Gastrocnemius medialis (tissue), 4 donors: ENCODE data around the gene OSCP1. TPM values are rescaled to one million over a fixed set of nuclear protein-coding genes. Genes with fewer than 3 reads are reported as not detected.
A peak's percentile ranks its signal among the peaks of the same experiment; 100 is the strongest.

Experiments
- ATAC-seq, 2 donors: fragments of 150-250 bp; one replicate each; pipeline ENCODE4 v1.9.1; 2016
- DNase-seq, 2 donors: peaks; one replicate each; pipeline ENCODE4 v3.0.0-alpha.2; 2019
- H3K27ac ChIP-seq, 4 donors: fragments of 200-600 bp; sonication (generic); 1 replicate in 1 of 4; 2 replicates in 3 of 4; pipeline ENCODE4 v1.5.1; 2016 to 2018; ENCODE audit warnings: mild to moderate bottlenecking in 2 of 4, moderate library complexity in 1 of 4
- H3K27me3 ChIP-seq, 3 donors: fragments of 200-600 bp; sonication (generic) in 2 of 3; 1 replicate in 1 of 3; 2 replicates in 2 of 3; pipeline versions ENCODE4 v1.5.1 to v1.6.0; 2016 to 2019; ENCODE audit warnings: mild to moderate bottlenecking in 1 of 3, moderate library complexity in 1 of 3
- H3K36me3 ChIP-seq, 2 donors: fragments of 200-600 bp; sonication (generic) in 1 of 2; one replicate each; pipeline ENCODE4 v1.5.1; 2017 to 2018
- H3K4me1 ChIP-seq, 2 donors: fragments of 200-600 bp; sonication (generic) in 1 of 2; one replicate each; pipeline ENCODE4 v1.5.1; 2016 to 2017; ENCODE audit warnings: mild to moderate bottlenecking in 2 of 2
- H3K4me3 ChIP-seq, 4 donors: fragments of 200-600 bp; sonication (generic) in 3 of 4; 1 replicate in 1 of 4; 2 replicates in 3 of 4; pipeline ENCODE4 v1.5.1; 2016 to 2019; ENCODE audit warnings: mild to moderate bottlenecking in 2 of 4
- H3K9me3 ChIP-seq, 3 donors: fragments of 200-600 bp; sonication (generic) in 2 of 3; 1 replicate in 1 of 3; 2 replicates in 2 of 3; pipeline ENCODE4 v1.5.1; 2016 to 2019
- POLR2A ChIP-seq, 2 donors: fragments of 450-650 bp; IDR thresholded peaks; one replicate each; pipeline ENCODE4 v1.6.1; 2017; ENCODE audit warnings: antibody characterized with exemption in 2 of 2, mild to moderate bottlenecking in 2 of 2, moderate library complexity in 2 of 2
- in situ Hi-C, 4 donors: fragments of 200-750 bp; cut with MboI; loops; one replicate each; pipeline versions ENCODE4 v1.15.0 to v1.8.0; 2017; ENCODE audit warnings: low sequenced_read_pairs in 4 of 4
- intact Hi-C: fragments of 100-400 bp; cut with DNase I; formaldehyde crosslinking; loops from one replicate; pipeline ENCODE4 v1.15.1; 2023; ENCODE audit warnings: low total_unique reads
- total RNA-seq, 4 donors: library from RNA; depleted of rRNA; stranded (reverse); fragments of >200 nt; gene quantifications; one replicate each; pipeline versions ENCODE4 v1.1.0 to v1.2.3, GENCODE V29; 2016
- TF ChIP-seq, protein P1 (sequence below), 5 experiments: fragments of 450-650 bp in 3 of 5; fragments of 200-600 bp in 2 of 5; sonication (generic) in 2 of 5; IDR thresholded peaks in 4 of 5; conservative IDR thresholded peaks in 1 of 5; 1 replicate in 4 of 5; 2 replicates in 1 of 5; pipeline ENCODE4 v1.5.1; 2016 to 2019; ENCODE audit warnings: antibody characterized with exemption in 5 of 5, mild to moderate bottlenecking in 3 of 5, moderate library complexity in 3 of 5

Gene OSCP1
- total RNA-seq, 4 donors from 2014 or later = 3.3 to 6.7 (median 4.7) TPM

DNA sequence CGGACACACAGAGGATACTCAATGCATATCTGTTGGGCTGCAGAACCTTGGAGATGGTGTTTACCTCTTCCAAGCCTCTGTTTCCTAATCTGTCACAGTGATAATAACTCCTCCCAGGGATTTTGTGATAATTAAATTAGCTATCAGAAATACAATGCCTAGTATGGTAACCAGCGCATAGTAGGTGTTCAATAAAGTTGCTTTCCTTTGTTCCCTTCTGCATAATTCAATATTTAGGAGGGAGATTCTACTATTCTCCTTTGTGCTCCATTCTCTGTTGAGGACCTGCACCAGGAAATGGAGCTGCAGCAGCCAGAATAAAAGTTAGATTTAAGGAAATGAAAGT lies 35.8 kb upstream of the OSCP1 start:
- TF ChIP-seq, protein P1, sequence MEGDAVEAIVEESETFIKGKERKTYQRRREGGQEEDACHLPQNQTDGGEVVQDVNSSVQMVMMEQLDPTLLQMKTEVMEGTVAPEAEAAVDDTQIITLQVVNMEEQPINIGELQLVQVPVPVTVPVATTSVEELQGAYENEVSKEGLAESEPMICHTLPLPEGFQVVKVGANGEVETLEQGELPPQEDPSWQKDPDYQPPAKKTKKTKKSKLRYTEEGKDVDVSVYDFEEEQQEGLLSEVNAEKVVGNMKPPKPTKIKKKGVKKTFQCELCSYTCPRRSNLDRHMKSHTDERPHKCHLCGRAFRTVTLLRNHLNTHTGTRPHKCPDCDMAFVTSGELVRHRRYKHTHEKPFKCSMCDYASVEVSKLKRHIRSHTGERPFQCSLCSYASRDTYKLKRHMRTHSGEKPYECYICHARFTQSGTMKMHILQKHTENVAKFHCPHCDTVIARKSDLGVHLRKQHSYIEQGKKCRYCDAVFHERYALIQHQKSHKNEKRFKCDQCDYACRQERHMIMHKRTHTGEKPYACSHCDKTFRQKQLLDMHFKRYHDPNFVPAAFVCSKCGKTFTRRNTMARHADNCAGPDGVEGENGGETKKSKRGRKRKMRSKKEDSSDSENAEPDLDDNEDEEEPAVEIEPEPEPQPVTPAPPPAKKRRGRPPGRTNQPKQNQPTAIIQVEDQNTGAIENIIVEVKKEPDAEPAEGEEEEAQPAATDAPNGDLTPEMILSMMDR (IDR thresholded peaks at IDR 0.05 in 4 of 5, conservative IDR thresholded peaks at IDR 0.05 in 1 of 5) = no peak
- TF ChIP-seq POLR2A (IDR thresholded peaks at IDR 0.05) = no peak
- peaks cover 0 to 4% (median 0%) of the 10 kb centered on the region in 3 donors for H3K27me3 ChIP-seq
- intact Hi-C loops = no loop called here
- no peak overlapping the region for H3K4me3 ChIP-seq
- in situ Hi-C loops = no loop called here
- ATAC-seq (no peak), DNase-seq (no peak)
- H3K36me3 ChIP-seq = no peaks in the 10 kb centered on the region
- H3K4me1 ChIP-seq = no peaks in the 10 kb centered on the region
- no peaks in the 10 kb centered on the region for H3K9me3 ChIP-seq
- no peak overlapping the region for H3K27ac ChIP-seq

GRCh38 chr1:36484099-36484498 lies 33.8 kb upstream of the OSCP1 start:
- no peak for DNase-seq
- no peak overlapping the region for H3K27ac ChIP-seq
- H3K27me3 ChIP-seq = peaks cover 0 to 4% (median 0%) of the 10 kb centered on the region in 3 donors
- no peaks in the 10 kb centered on the region for H3K4me1 ChIP-seq
- TF ChIP-seq, protein P1 (IDR thresholded peaks at IDR 0.05 in 4 of 5, conservative IDR thresholded peaks at IDR 0.05 in 1 of 5) = no peak
- no peak for TF ChIP-seq POLR2A (IDR thresholded peaks at IDR 0.05)
- intact Hi-C loops (no loop called here), in situ Hi-C loops (no loop called here)
- no peak for ATAC-seq
- no peaks in the 10 kb centered on the region for H3K9me3 ChIP-seq
- no peaks in the 10 kb centered on the region for H3K36me3 ChIP-seq
- no peak overlapping the region for H3K4me3 ChIP-seq

DNA sequence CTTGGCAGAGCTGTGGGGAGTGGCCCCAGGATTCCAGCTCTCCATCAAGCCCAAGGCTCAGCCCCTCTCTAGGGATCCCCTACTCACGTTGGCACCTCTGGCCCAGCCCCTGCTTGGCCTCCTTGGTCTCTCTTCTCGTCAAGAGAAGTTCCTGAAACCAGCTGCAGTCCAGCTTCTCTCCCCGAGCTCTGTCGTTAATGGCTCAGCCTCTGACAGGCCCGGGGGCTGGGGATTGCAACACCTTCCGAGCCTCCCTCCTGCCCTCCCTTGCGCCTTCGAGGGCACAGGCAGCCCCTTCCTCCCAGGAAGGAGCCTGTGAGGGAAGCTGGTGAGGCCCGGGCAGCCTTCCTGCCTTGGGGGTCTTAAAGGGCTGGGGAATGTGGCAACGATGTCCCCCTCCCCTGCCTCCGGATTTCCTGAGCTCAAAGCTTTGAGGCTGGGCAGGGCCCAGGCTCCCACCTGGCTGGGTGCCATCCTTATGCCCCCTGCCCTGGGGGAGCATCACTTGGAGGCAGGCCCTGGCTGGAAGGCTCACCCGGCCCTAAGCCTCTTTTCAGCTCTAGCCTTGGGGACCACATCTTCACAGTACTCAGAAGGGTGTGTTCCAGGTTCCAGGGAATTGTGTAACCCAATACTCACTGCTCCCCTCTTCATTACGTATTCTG lies 32.6 kb upstream of the OSCP1 start, which contains the start of gene CSF3R:
Gene CSF3R (minus strand): TSS at position 190 of the 665 bp plus-strand sequence. CDS start 3,417 bp downstream, outside the sequence.
- TF ChIP-seq POLR2A (IDR thresholded peaks at IDR 0.05) = no peak
- TF ChIP-seq, protein P1 (IDR thresholded peaks at IDR 0.05 in 4 of 5, conservative IDR thresholded peaks at IDR 0.05 in 1 of 5) = no peak
- peaks cover 0 to 4% (median 0%) of the 10 kb centered on the region in 3 donors for H3K27me3 ChIP-seq
- in situ Hi-C loops = no loop called here
- no peak within 1 kb of the TSS for H3K27ac ChIP-seq
- DNase-seq = no peak
- H3K36me3 ChIP-seq = no peaks in the 10 kb centered on the region
- H3K4me3 ChIP-seq = peak within 1 kb of the TSS in 1 of 4 donors; percentile 21
- ATAC-seq = no peak
- intact Hi-C loops = no loop called here
- H3K9me3 ChIP-seq = no peaks in the 10 kb centered on the region
- no peaks in the 10 kb centered on the region for H3K4me1 ChIP-seq

DNA sequence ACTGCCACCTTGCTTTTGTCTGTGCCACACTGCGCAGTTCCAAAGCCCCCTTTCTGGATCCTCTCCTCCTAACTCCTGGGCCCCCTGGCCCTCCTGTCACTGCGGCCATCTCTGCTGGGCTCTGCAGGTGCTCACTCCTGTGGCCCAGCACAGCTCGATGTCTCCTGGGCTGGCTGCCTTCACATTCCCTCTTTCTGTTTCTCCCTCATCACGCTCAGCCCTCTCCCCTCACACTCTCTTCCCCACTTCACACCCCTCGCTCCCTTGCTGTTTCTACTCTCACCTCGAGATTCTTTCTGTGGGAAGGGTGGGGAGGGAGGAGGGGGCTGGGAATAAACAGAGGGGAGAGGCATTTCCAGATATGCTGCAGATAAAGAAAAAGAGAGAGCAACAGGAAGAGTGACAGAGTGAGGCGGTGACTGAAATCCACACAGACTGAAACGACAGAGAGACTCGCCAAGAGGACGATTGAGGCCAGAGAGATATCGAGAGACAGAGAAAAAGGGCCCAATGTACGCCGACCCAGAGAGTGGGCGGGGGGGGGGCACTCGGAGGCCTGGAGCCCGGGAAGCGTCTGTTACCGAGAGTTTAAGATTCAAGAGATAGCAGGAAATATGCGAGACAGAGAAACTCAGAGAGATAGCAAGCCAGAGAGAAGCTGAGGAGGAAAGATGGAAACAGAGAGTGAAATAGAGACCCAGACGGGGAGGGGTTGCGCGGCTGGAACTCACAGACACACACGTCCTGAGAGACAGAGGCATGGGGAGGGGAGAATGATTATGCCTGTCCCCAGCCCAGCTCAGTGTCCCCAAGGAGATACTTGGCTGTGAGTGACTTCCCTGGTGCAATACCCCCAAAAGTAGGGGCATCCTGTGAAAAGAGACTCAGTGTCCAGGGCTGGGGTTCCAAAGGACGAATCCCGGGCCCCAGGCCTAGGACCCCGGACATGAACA lies 31.8 kb upstream of the OSCP1 start:
- H3K36me3 ChIP-seq = no peaks in the 10 kb centered on the region
- H3K9me3 ChIP-seq = no peaks in the 10 kb centered on the region
- DNase-seq = no peak
- intact Hi-C loops = no loop called here
- H3K27ac ChIP-seq = no peak overlapping the region
- H3K4me3 ChIP-seq = peak overlapping the region in 1 of 4 donors; percentile 21
- ATAC-seq = peak in 1 of 2 donors; percentile 20
- TF ChIP-seq, protein P1 (IDR thresholded peaks at IDR 0.05 in 4 of 5, conservative IDR thresholded peaks at IDR 0.05 in 1 of 5) = no peak
- TF ChIP-seq POLR2A (IDR thresholded peaks at IDR 0.05) = no peak
- H3K4me1 ChIP-seq = no peaks in the 10 kb centered on the region
- in situ Hi-C loops = no loop called here
- peaks cover 0 to 4% (median 0%) of the 10 kb centered on the region in 3 donors for H3K27me3 ChIP-seq
